Effector CD8-positive, alpha-beta T cell (primary cell): ENCODE measurements around the gene STRIP1.
"Not testable (repeated sequence)": the region's sequence is repeated elsewhere in the genome, so short reads cannot be mapped to it uniquely, and the experiment has no call there.

Experiments
- DNase-seq: peaks from one replicate; lab custom pipeline; 2025; lab: John Stamatoyannopoulos, UW

Gene STRIP1

DNA sequence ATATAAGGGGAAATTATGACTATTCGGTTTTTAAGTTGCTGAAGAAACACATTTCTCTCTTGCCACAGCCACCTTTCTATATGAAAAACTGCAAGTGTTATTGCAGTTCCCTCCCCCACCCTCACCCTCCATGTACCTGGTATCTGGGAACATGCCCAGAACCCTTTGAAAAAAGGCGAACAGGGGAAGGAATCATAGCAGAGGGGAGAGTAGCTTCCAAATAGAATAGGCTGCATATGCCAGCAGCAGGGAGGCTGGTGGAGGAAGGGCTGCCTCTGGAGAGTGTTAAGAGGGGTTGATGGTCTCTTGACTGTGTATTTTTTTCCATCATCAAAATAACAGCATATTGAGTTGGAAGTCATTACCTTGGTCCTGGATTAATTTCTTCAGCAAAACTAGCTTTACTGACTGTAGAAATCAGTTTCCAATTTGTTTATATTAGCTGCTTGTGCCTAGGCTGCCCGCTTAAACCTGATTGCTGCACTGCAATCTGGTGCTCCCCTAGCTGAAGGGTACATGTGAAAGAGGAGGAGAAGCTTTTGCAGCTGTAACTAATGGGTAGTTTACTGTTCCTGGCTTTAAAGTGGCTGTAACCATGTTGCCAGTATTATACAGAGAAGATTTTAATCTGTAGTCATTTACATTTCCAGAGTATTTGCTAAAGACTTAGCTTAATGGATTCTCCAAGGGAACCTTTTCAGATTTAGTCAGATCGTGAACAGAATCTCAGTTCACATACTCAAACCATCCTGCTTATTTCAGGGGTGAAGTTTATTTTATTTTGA lies 27.2 kb upstream of the STRIP1 start:
- DNase-seq: no peak

DNA sequence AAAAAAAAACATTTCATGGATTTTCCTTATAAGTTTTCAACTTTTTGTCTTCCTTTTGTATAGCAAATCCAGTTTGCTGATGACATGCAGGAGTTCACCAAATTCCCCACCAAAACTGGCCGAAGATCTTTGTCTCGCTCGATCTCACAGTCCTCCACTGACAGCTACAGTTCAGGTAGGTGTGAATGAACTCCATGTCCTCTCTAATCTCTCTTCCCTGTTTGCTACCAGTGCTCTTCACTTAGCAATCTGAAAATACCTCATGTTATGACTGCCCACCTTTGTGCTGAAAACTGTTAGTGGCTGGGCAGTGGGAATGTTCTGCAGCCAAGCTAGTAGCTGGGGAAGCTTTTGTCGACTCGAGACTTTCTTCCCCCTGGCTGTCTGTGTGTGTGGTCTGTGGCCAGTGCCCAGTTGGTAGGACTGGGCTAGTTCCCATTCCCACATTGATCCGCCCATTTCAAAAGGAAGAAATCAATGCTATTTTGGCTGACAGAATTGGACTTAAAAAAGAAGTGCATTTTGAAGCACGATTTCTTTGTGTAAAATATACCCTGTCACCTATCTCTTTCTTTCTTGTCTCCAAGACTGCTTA lies 25.4 kb upstream of the STRIP1 start:
- no peak for DNase-seq

DNA sequence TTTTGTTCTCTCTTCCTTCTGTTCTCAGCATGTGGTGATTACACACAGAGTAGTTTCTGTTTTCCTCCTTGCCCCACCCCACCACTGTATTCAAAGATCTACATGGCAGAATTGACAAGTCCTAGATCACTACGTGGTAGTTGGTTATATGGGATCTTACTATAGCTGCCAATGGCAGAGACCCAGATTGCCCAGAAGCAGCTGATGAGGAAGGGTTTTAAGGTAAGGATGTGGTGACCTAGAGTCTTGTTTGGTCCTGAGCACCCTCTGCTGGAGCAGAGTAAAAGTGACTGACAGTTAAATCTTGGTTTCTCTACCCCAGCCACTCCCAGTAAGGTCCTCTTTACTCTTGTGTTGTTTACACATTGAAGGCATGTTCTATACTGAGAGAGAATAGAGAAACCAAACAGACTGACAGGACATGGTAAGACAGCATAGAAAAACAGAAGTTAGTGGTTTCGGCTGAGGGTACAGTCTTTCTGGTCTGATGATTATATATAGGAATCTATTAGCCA lies 22.8 kb upstream of the STRIP1 start:
- DNase-seq: no peak

DNA sequence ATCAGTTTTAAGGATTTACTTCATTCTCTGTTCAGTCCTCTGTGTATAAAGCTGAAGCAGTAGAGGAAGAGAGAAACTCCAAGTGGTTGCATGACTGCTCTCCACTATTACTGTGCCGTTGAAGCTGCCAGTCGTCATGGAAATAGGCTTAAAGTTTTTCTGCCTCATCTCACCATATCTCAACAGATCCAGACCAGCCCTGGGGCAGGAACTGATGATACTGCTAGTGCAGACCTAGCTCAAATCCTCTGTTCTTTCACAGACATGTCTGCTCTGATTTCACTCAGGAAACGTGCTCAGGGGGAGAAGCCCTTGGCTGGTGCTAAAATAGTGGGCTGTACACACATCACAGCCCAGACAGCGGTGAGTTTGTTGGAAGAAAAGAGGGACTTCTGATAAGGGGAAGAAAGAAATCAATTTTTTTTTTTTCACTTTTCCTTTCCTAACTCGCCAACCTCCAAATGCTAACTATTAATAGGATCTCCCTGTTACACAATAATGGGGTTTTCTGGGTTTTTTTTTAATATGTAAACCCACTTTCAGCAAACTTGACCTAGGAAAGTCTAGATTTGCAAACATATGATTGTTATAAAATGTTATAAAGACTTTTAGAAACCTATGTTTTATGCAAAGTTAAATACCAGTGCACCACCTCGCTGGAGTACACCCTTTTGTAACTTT lies 22.2 kb upstream of the STRIP1 start:
- DNase-seq: no peak

DNA sequence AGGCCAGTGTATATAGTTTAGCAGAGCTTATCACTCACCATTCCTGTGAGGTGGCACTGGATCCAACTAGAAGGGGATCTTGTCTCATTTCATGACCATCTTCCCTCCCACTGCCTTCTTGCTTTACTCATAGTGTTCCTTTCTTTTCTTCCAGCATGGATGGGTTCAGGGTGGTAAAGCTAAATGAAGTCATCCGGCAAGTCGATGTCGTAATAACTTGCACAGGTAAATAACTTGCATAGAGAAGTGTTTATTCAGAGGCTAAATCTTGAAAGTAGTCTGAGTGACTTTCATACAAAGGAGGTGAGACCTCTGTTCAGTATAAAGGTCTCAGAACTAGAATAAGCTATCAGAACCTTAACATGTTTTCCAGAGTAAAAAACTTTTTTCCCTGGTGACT lies 16.6 kb upstream of the STRIP1 start:
- DNase-seq: no peak

DNA sequence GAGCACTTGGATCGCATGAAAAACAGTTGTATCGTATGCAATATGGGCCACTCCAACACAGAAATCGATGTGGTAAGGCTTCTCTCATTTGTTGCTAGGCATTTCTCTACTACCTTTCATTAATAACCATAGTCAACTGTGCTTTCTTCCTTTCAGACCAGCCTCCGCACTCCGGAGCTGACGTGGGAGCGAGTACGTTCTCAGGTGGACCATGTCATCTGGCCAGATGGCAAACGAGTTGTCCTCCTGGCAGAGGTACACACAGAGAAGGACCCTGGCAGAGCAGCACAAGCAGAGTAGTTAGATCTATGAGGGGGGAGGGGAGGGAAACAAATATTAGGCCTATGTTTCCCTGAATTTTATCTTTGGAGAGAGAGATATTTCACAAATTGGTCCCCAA lies 16.0 kb upstream of the STRIP1 start:
- no peak for DNase-seq

DNA sequence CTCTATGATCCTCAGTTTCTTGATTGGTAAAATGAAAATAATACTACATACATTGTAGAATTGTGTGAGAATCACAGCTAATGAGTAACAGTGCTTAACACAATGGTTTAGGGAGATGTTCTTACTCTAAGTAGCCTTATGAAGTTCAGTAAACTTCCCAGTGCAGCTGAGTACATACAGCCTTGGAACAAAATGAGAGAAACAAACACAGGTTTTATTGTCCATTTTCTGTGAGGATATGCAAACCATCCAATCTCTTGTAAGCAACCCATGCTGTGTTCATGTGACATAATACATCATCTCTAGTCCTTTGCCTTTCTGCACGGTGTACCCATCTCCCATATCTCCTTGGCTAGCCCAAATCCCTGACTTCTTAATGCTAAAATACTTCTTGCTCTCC lies 14.7 kb upstream of the STRIP1 start:
- no peak for DNase-seq

DNA sequence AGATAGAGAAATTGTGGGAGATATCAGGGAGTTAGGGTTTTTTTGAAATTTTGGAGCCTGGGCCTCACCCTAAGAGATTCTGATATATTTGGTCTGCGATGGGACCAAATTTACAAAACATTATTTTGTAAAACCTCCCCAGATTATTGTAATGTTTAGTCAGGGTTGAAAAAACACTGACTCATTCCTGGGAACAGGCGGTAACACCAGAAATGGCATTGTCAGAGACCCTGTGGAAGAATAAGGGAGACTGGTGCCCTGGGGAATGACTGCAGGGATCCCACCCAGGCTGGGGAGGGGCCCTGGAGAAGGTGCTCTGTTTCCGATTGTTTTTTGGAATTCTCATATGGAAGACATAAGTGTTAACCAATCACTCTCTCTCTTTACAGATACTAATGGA lies 13.1 kb upstream of the STRIP1 start:
- DNase-seq: no peak

DNA sequence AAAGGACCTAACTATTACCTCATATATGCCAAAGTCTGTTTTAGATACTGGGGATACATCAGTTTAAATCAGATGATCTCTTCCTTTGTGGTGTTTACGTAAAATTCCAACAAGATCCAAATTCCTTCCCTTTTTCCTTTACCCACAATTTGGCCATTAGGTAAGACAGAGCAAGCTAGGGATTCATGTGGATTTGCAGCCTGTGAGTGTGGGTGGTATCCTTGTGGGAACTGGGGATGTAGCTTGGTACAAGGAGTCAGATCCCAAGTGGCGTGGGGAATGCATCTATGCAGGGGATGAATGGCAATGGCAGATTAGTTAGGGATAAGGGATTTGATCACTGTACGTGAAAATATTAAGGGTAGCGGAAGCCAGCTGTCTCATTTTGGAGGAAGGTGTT lies 9.8 kb upstream of the STRIP1 start:
- no peak for DNase-seq

DNA sequence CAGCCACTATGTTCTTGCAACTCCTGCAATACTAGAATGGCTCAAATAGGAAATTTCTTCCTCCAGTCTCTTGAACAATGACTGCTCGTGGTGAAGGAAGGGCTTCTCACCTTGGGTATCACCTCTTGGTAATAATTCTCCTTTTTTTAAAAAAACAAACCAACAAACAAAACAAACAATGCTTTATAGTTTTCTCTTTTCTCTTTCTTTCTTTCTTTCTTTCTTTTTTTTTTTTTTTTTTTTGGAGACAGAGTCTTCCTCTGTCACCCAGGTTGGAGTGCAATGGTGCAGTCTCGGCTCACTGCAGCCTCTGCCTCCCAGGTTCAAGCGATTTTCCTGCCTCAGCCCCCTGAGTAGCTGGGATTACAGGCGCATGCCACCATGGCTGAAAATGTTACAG lies 3.7 kb upstream of the STRIP1 start:
- not testable (repeated sequence) for DNase-seq

DNA sequence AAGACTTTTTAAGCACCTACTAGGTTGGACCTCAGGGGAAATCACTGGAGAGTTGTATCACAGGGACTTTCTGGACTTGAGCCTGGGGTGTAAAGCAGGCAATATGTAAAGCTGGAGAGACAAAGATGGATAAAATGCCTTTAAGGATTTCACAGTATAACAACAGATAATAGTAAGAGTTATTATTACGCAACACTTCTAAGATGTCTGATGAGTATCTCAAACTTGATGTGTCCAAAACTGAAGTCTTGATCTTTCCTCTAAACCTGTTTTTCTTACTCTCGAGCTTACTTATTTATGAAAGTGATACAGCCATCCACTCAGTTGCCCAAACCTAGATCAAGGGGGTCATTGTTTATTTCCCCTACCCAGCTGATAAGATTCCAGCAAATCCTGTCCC lies 2.1 kb upstream of the STRIP1 start:
- DNase-seq: no peak

DNA sequence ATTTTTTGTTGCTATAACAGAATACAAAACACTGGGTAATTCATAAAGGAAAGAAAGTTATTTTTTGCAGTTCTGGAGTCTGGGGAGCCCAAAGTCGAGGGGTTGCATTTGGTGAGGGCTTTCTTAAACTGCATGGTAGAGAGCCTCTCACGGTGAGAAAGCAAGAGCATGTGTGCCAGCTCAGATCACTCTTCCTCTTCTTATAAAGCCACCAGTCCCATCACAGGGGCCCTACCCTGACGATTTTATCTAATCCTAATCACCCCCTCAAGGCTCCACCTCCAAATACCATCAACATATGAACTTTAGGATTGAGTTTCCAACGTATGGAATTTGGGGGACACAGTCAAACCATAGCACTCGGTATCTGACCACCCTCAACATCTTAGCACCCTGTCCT lies 1.0 kb upstream of the STRIP1 start:
- DNase-seq: no peak

DNA sequence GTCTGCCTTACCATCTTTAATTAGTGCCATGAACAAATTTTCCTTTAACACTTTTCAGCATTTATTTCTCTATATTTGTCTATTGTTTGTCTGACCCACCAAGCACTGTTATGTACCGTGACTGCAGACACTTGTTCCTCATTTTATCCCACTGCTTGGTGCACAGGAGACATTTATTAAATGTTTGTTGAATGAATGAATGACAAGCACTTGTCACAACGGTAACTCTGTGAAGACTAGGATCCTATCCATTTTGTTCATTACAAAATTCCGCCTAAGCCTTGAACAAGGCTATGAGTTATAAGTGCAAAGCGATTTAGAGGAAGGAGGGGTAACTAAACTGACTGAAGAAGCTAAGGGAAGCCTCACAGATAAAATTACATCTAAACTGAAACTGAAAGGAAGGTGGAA lies 379 bp upstream of the STRIP1 start:
- DNase-seq: no peak

DNA sequence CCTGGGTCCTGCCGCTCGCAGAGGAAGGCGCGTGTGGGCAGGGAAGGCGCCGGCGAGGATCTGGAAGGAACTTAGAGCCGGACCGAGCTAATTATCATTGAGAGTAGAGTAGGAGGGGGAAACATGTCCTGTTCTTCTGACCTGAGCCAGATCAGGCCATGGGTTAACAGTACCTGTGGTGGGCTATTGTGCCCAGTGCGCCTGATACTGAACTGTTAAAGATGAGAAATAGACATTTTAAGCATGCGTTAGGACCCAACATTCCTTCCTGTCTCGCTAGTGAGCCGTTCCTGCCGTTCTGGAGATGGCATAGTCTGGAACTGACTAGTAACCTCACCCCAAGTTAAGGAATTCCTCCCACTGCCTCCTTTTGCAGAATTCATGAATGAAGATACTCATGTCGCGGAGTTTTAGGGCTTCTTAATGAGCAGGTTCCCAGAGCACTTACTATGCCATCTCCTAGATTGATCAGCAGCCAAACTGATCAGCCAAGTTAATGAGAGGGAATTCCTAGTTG lies 870 bp downstream of the STRIP1 start:
- no peak for DNase-seq

DNA sequence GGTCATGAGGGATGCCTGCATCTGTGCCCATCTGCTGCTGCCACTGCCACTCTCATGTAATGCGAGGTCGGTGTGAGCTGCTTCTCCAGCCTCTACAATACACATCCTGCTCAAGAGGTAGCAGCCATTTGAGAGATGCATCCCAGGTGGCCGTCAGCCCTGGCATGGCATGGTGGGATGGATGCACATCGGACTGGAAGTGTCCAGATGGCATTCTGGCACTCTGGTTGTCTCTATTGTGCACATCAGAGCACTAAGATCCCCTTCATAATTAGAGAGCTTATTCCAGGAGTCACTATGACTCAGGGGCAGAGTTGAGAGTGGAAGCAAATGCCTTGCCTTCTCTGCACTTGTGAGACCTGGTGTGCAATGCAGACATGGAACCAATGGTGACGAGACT lies 3.8 kb downstream of the STRIP1 start:
- no peak for DNase-seq

DNA sequence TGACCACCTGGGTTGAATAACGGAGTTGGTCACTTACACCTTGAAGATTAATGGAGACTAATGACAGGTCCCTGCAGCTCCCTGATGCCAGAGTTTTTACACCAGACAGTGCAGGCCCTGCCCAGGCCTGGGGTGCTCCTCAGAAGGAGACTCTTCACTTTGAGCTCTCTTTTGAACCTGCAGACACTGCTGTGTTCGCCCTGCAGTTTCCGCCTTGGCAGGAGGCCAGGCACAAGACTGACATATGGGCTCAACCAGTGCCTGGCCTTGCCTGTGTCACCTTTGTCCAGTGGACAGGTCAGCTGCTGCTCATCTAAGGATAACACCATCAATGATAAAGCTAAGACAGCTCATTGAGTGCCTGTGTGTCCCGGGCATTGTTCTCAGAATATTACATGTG lies 5.2 kb downstream of the STRIP1 start:
- DNase-seq: no peak

DNA sequence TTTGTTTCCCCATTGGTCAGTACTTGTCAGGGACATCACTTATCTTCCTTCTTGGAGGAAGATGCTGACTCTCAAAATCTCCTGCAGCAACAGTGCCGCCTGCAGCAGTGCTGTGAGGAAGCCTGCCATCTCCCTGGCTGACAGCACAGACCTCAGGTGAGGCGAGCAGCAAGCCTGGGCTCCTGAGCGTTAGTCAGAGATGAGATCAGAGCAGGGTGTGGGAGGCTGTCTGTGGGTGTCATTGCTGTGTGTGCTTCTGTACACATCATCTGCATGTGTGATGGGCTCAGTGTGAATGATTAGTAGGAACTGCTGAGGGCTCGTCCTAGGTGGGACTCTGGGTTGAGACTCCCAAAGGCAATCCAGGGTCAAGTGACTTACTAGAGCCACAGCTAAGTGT lies 6.1 kb downstream of the STRIP1 start:
- DNase-seq: no peak

DNA sequence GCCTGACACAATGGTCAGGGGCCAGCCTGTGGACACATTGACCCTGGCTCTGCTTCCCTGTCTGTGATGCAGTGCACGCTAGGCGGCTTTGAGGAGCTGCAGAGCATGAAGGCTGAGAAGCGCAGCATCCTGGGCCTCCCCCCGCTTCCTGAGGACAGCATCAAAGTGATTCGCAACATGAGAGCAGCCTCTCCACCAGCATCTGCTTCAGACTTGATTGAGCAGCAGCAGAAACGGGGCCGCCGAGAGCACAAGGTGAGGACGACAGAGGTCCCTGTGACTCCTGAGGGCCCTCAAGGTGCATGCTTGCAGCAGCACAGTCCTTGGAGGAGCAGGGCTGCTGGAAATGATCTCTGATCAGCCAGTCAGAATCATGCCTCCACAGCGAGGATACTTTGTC lies 8.6 kb downstream of the STRIP1 start:
- no peak for DNase-seq

DNA sequence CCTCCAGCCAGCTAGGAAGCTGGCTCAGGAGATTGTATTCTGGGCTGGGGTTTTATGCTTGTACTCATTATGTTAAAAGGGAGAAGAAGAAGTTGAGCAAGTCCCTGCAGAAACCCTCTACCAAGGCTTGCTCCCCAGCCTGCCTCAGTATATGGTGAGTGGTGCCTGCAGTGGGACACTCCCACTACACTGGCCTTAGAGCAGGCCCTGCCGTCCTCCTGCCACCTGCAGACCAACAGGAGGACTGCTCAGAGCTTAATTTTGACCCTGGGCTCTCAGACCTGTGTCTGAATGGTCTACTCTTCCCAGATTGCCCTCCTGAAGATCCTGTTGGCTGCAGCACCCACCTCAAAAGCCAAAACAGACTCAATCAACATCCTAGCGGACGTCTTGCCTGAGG lies 13.0 kb downstream of the STRIP1 start:
- no peak for DNase-seq

DNA sequence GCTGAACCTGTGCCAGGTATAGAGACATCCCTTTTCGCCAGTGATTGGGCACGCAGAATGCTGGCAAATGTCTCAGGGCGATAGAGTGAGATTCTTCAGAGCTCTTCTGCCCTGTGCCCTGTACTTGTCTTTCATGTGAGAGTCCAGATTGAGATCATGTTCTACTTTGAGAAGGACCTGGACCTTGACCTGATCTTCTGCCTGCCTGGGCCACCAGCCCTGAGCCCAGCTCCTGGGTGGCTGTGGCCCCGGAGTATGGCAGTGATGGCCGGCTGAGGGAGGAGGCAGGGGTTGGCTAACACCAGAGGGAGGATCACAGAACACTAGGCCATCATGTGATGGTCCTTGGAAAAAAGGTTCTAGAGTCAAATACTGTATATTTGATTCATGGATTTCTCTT lies 13.8 kb downstream of the STRIP1 start:
- no peak for DNase-seq

DNA sequence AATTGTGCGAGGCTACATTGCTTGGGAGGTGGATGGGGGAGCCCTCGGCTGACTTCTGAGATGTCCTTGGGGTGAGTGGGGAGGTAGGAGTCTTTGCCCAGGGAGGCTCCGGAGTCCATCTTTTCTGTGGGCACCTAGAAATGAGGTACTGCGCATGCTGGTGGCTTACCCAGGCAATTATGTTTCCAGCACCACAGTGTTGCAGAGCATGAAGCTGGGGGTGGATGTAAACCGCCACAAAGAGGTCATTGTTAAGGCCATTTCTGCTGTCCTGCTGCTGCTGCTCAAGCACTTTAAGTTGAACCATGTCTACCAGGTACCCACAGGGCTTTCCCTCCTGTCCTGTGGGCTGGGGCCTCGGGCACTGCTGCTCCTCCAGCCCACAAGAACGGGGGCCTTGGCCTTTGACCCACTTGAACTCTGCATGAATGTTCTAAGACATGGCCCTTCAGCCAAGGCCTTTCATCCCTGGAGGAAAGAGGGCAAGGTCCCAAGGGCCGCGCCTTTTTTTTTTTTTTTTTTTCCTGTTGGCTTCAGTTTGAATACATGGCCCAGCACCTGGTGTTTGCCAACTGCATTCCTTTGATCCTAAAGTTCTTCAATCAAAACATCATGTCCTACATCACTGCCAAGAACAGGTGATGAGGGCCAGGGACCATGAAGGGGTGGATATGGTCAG lies 14.6 kb downstream of the STRIP1 start:
- no peak for DNase-seq
